GM21529 (cell line): ENCODE measurements around the gene TOB2.
A peak's percentile ranks its signal among the peaks of the same experiment; 100 is the strongest.

ENCODE experiments used
- ATAC-seq: cut with Tn5 transposase; IDR thresholded peaks from one replicate; pipeline ENCODE4 v1.9.1; 2021; ENCODE audit not compliant: unreplicated experiment

TOB2 gene, protein sequence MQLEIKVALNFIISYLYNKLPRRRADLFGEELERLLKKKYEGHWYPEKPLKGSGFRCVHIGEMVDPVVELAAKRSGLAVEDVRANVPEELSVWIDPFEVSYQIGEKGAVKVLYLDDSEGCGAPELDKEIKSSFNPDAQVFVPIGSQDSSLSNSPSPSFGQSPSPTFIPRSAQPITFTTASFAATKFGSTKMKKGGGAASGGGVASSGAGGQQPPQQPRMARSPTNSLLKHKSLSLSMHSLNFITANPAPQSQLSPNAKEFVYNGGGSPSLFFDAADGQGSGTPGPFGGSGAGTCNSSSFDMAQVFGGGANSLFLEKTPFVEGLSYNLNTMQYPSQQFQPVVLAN

DNA sequence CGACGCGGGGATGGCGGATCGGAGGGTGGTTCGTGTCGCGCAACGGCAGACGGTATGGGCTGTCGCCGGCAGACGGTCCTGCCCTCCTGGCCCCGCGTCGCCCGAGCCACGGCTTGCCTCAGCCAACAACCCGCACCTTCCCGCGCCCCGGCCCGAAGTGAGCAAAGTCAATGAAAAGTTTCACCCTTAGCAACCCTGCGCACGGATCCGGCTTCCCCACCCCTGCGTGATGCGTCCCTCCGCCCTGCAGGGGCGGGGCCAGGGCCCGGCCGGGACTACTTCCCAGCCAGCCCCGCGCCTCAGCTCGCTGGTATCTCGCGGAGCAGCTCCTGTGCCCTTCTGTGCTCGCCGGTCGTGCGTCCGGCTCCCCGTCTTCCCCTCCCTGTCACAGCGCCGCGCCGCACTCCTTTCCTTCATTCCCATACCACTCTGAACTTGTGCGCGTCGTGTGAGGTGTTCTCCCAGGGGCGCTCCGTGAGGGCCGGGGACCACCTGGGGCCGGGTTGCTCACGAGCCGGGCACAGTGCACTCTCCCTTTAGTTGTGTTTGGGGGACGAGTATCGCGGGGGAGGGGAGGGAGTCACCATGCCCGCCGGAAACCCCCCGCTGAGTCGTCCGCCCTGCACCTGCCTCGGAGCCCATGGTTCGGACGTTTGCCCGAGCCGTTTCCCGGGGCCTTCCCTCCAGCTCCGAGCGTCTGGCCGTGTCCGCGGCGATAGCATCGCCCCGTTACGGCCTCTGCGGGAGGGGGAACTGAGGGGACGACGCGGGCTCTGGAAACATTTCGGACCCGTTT lies at the start of gene TOB2:
TSS of gene TOB2 (minus strand) at position 163 of the 796 bp plus-strand sequence. CDS start 9,456 bp downstream, outside the sequence.
- ATAC-seq = peak; percentile 34

DNA sequence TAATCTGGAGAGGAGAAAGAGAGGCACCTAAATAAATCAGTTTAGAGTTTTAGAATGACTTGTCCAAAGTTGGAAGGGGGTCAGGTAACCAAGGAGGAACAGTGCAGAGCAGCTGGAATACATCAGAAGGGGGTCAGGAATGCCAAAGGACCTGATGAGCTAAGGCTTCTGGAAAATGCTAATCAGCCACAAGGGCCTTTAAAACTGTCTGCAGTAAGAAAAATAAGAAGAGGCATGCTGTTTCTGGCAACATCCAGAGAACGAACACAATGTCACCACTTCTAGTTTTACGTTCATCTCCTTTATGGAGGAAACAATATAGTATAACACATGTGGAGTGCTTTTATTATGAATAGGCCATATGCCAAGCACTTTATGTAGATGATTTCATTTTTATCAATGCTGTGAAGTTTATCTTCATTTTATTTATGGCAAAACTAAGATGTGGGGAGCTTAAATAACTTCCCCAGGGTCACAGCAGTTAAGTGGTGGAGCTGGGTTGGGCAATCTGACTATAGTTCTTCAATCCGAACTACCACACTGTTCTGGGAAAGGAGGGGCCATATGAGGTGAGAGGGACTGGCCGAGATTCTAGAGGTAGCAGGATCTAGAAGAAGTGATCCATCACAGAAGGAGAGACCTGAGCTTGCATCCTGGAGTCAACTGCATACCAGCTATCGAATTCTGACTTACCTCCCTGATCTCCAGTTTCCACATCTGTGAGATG lies 44.9 kb upstream of the TOB2 start:
- ATAC-seq = no peak

DNA sequence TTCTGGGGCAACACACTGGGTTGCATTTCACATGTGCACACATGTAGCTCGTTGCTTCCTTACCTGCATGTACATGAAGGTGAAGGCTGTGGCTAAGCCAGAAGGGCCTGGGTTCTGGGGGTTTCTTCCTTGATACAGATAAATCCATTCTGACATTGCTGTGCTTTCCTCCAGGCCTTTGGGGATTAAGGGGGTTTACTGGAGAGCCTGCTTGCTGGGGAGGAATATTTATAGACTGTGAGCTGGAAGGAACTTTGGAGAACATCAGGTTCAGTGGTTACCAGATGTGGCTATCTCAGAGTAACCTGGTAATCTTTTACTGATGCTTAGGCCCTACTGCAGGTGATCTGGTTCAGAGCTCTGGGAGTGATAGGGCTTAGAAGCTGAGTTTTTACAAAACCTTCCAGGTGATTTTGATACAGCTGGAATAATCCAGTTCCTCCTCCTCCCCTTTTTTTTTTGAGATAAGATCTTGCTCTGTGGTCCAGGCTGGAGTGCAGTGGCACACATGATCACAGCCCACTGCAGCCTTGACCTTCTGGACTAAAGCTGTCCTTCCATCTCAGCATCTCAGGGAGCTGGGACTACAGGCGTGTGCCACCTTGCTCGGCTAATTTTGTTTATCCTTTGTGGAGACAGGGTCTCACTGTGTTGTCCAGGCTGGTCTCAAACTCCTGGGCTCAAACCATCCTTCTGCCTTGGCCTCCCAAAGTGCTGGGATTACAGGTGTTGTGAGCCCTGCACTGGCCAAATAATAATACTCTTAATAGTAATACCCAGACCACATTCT lies 42.2 kb upstream of the TOB2 start:
- ATAC-seq = no peak

DNA sequence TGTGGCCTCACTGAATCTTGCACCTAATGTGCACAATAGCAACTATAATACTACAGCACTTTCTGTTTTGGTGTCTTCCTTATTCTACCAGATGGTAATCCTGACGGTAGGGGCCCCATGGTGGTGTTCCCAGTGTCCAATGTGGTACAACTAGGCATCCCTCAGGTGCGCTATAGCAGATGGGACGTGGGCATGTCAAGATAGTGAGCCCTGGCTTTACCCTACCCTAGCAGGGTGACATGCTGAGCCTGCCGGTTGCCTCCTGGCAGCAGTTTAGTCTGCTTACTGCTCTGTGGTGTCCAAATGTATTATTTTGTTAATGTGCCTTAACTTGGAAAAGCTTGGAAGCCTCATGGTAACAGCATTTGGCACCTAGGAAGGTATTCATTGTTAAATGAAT lies 41.5 kb upstream of the TOB2 start:
- no peak for ATAC-seq

DNA sequence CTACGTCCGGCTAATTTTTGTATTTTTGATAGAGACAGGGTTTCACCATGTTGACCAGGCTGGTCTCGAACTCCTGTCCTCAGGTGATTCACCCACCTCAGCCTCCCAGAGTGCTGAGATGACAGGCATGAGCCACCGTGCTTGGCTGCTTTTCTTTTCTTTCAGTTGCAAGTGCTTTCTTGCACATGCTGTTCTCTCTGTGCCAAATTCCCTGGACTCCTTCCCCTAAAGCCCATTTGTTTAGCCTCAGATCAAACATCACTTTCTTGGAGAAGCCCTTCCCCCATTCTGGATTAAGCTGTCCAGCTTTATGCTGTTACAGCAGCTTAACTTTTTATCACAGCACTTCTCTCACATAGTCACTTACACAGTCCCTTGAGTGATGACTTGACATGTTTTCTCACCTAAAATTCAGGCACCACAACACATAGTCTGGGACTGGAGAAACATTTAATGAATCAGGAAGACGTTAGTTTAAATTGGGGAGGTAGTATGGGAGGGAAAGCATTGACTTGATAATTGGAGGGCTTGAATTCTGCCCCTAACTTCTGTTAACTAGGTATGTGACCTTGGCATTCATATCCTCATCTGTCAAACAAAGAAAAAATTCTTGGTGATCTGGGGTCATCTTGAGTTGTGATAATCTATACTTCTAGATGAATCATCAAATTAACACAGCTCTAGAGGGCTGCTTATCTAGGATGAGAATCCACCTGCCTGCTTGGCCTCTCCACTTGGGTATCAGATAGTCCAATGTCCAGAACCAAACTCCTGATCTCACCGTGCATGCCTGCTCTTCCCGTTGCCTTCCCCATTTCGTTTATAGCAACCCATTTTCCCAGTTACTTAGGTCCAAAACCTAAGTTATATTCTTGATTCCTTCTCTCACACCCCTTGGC lies 40.7 kb upstream of the TOB2 start:
- ATAC-seq = no peak

DNA sequence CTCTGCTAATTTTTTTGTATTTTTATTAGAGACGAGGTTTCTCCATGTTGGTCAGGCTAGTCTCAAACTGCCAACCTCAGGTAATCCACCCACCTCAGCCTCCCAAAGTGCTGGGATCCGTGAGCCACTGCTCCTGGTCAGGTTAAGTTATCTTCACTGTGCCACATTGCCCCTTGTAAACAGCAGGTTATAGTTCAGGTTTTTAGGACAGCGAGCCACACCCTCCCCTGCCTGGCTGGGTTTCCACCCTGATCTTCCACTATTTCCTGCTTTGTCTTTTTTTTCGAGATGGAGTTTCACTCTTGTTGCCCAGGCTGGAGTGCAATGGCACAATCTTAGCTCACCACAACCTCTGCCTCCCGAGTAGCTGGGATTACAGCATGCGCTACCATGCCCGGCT lies 38.4 kb upstream of the TOB2 start:
- no peak for ATAC-seq

DNA sequence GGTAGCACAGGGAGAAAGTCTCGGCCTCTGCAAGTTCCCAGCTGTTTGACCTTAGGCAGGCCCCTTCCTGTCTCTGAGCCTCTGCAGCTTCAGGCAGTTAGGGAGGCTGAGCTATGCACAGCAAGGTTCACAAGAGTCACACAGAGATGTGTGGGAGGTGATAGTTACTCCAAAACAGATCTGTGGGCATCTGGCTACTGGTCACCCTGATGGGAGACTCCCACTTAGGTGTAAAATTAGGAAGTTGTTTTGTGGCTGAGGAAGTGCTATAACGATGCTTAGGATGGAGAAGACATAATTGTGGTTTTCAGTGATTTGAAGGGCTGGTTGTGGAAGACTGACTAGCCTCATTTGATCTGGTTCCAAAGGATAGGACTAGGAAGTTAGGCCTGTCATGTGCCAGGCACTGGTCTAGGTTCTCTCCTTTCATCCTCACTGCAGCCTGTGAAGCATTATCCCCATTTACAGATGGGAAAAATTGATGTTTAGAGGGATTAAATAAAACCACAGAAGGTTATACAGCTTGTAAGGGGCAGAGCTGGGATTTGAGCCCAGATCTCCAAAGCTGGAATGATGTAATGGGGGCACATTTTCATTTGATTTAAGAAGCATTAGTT lies 35.8 kb upstream of the TOB2 start:
- ATAC-seq = no peak

DNA sequence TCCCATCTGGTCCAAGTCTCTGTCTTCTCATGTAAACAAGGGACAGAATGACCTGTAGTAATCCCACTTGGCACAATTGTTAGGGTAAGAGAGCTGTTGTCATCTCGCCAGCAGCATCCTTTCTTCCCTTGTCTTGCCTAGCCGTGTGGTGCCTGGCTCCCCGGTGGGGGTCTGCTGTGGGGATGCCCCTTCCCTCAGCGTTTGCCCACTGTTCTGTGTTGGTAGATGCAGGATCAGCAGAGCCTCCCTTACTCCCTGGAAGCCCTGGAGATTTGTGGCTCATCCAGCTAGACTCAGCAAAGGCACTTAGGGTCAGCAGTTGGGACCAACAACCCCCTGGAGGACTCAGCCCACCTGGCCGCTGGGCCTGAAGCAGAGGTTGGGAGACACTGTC lies 35.3 kb upstream of the TOB2 start:
- no peak for ATAC-seq

DNA sequence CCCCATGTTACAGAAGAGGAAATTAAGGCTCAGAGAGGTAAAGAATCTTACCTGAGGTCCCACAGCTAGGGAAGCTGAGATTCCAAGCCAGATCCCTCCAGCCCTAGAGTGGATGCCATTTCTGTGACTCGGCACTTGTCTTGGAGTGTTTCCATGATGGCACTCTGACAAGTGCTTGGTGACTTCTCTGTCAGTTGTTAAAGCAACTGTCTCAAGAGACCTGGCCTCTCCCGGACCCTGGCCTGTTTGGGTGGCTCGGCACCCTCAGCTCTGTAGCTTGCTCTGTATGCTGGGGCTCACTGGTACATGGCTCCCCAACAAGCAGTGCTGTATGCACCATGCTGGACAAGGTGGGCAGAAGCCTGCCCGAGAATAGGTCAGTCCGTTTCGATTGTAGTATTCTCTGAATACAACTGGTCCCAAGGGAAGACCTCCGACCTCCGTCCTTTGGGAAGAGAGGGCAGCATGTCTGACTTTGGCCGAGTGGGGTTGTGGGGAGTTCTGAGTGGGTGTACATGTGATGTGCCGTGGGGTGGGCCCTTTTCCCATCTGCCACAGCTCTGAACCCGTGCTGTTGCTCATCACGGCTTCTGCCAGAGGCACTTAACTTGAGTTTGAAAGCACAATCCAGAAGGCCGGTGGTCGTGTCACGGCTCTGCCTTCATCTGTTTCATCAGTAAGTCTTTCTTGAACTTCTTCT lies 34.7 kb upstream of the TOB2 start:
- no peak for ATAC-seq

DNA sequence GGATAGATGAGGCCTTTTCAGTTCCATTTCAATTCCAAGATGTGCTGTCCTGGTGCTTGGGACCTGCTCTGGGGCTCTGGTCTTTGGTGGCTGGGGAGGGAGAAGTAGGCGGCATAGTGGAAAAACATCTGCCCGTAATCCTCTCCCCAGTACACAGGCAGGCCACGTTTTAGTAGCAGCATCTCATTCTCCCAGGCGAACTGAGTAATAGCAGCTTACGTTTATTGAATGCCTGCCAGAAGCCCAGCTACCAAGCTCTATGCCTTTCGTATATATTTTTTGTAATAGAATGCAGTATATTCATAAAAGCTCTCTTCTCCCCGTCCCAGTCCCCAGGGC lies 33.8 kb upstream of the TOB2 start:
- no peak for ATAC-seq

DNA sequence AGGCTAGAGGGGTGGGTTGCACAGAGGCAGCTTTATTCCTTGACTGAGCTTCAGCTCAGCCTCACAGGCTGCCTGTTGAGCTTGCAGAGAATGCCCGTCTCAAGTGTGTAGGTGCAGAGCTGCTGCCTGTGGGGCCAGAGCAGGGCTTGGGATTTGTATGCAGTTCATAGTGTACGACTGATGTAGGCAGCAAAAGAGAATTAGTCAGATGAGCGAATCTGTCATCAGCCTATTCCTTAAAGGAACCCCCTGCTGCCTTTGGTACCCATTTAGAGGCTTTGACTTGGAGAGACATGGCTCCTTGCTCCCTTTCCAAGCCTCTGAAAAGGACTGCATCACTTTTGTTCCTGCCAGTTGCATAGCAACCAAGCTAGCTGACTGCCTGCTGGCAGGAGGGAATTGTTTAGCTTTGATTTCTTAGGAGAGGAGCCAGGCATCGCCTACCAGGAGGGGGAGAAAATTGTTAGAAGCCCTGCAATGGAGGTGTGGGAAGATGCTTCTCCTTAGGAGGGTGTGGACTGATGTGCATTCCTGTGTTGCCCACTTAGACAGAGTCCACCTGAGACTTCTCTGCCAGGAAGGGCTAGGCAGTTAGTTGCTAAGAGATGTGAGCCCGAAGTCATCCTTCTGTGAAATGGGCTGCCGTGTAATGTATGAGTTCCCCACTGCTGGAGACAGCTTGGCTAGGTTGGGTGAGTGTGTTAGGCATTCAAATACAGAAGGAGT lies 33.2 kb upstream of the TOB2 start:
- no peak for ATAC-seq

DNA sequence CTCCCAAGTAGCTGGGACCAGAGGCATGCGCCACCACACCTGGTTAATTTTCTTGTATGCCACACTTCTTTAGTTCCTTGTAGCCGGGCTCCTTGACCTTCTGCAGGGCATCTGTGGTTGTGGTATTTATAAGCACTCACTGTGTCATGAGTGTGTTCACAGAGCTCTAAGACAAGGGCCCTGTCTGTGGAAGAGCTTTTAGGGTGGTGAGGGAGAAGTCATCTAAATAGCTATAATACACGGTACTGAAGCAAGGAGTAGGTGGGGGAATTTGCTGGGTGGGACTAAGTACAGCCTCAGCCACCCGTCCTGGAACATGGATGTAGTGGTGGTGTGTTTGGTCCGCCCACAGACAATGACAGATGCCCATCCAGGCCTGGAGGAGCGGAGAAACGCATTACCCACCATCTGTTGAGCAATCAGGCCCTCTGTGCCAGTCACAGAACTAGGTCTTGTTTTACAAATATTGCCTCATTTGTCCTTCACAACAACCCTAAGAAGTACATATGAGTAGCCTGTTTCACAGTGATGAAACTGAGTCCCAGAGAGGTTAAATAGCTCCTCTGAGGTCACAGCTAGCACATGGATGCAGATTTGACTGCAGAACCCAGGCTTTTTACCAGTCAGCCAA lies 32.4 kb upstream of the TOB2 start:
- peak; percentile 29 for ATAC-seq

DNA sequence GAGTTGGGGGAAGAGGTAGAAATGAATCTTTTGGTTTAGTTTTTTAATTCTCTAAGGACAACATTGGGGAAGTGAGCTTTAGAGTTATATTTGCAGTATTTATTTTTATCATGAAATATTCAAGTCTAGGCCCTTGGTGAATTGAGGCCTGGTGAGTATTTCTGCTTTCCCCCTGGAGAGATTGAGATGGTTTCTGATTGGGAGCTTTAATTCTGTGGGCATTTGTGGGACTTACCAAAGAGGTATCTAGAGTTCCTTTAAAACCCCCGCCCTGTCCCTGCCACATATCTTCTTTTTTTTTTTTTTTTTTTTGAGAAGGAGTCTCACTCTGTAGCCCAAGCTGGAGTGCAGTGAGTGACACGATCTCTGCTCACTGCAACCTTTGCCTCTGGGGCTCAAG lies 31.9 kb upstream of the TOB2 start:
- no peak for ATAC-seq

DNA sequence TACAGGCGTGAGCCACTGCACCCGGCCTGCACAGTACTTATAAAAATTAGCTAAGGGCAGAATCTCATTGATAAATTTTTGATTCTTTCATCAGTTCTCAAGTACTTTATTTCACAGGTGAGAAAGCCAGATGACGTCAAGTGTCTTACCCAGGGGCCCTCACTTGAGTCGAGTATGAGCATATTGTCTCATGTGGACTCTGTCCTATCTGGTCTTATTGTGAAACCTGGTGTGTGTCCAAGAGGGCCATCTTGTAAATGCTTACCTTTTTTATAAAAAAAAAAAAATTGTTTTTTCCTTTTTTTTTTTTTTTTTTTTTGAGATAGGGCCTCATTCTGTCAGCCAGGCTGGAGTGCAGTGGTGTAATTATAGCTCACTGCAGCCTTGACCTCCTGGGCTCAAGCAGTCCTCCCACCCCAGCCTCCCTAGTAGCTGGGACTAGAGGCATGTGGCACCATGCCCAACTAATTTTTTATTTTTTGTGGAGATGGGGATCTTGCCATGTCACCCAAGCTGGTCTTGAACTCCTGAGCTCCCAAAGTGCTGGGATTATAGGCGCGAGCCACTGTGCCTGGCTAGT lies 28.4 kb upstream of the TOB2 start:
- no peak for ATAC-seq

DNA sequence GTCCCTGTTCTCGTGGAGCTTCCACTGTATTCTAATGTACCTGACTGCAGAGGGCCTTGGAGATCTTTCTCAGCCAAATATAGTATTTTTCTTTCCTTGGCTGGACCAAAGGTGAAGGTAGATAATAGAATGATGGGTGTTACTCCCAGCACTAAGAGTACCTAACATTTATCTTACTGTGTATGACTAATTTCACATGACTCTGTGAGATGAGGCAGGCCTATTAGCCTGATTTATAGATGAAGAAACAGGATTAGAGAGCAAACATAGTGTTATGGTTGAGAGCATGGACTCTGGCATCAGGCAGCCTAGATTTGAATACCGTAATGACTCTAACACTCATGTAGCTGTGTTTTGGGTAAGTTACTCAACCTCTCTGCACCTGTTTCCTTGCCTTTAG lies 25.0 kb upstream of the TOB2 start:
- ATAC-seq = no peak

DNA sequence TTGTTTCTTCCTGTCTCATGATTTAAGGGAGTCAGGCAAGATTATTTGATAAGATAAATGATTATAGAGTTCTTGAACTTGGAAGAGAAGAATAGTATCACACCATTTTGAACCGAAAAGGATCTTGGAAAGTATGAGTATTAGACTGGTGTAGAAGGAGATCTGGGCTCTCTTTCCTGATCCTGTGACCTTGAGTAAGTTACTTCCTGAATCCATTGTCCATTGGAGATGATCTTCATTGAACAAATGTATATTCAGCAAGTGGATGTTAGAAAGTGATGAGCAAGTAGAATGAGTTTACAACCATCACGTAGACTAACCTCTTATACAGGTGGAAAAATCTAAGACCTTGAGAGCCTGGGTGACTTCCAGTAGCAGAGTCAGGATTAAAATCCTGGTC lies 24.3 kb upstream of the TOB2 start:
- no peak for ATAC-seq

DNA sequence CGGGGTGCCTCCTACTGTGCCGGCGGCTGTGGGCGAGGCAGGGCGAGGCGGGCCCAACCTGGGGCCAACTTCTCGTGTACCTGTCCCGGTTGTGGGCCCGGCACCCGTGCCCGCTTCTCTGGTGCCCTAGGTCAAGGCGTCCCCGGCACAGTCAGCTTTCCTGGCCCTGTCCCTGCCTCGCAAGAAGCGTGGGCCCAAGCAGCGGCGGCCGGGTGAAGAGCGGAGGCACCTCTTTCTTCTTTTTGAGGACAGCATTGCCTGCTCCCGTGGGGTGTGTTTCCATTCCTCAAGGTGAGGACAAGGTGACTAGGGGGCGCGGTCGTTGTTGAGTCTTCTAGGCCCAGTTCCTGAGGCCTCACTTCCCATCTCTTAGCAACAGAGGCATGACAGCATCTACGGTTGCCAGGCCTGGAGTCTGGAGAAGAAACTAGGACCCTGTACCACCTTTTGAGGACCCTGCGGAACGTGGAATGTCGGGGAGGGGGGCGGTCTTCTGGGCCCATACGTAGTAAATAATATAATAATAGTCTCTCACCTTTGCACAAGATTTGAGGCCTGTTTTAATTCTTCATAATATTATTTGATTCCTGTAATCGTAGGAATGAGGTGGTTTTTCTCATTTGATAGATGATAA lies 22.7 kb upstream of the TOB2 start:
- peak; percentile 13 for ATAC-seq
